Medulla oblongata (tissue), 1 donor: Measurements from ENCODE around the gene SERINC4.
"Not testable (repeated sequence)": the region's sequence is repeated elsewhere in the genome, so short reads cannot be mapped to it uniquely, and the experiment has no call there.

ENCODE experiments used
- DNase-seq: peaks from one replicate; pipeline ENCODE4 v3.0.0-alpha.2; 2015; ENCODE audit errors: extremely low spot score

Gene SERINC4

GRCh38 chr15:43799945-43800285, at the start of gene SERINC4:
Gene SERINC4, minus strand, starts transcription at chr15:43800220. Its CDS starts 234 bp downstream, at chr15:43799986.
- no peak for DNase-seq

GRCh38 chr15:43845421-43845820, 45.4 kb upstream of the SERINC4 start:
- no peak for DNase-seq

DNA sequence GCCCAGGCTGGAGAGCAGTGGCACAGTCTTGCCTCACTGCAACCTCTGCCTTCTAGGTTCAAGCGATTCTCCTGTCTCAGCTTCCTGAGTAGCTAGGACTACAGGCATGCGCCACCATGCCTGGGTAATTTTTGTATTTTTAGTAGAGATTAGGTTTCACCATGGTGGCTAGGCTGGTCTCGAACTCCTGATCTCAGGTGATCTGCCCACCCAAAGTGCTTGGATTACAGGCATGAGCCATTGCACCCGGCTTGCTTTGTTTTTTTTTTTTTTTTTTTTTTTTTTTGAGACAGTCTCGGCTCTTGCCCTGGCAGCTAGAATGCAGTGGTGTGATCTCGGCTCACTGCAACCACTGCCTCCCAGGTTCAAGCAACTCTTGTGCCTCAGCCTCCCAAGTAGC, 32.5 kb upstream of the SERINC4 start:
- not testable (repeated sequence) for DNase-seq

DNA sequence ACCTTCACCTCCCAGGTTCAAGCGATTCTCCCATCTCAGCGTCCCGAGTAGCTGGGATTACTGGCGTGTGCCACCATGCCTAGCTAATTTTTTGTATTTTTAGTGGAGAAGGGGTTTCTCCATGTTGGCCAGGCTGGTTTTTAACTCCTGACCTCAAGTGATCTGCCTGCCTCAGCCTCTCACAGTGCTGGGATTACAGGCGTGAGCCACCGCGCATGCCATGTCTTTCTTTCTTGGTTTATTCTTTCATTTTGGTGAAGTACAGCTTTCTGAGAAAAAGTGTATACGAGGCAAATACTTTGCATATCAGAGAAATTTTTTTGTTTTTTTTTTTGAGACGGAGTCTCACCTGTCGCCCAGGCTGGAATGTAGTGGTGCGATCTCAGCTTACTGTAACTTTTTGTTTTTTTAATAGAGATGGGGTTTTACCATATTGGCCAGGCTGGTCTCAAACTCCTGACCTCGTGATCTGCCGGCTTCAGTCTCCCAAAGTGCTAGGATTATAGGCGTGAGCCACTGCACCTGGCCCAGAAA, 31.6 kb upstream of the SERINC4 start:
- DNase-seq = not testable (repeated sequence)

GRCh38 chr15:43830691-43831275, 30.8 kb upstream of the SERINC4 start:
- not testable (repeated sequence) for DNase-seq

DNA sequence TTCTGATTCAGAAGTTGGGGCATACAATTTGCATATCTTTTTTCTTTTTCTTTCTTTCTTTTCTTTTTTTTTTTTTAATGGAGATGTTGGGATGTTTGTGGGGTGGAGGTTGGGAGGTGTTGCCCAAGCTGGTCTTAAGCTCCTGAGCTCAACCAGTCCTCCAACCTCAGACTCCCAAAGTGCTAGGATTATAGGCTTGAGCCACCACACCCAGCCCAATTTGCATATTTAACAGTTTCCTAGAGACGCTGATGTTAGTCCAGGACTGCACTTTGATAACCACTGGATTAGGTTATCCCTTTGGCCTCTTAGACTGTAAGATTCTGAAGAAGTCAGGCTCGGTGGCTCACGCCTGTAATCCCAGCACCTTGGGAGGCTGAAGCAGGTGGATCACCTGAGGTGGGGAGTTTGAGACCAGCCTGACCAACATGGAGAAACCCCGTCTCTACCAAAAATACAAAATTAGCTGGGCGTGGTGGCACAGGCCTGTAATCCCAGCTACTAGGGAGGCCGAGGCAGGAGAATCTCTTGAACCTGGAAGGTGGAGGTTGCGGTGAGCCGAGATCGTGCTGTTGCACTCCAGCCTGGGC, 30.0 kb upstream of the SERINC4 start:
- DNase-seq = not testable (repeated sequence)

GRCh38 chr15:43828061-43828657, 28.1 kb upstream of the SERINC4 start:
- no peak for DNase-seq

GRCh38 chr15:43826508-43827341, 26.7 kb upstream of the SERINC4 start, which contains the start of gene WDR76:
Gene WDR76, plus strand, starts transcription at chr15:43827002. Its CDS starts 31 bp downstream, at chr15:43827033.
- peak; percentile 65 for DNase-seq

- DNase-seq = no peak
Observed at GRCh38 chr15:43826029-43826507, 26.0 kb upstream of the SERINC4 start.

- DNase-seq = not testable (repeated sequence)
Observed at GRCh38 chr15:43825305-43825704, 25.3 kb upstream of the SERINC4 start.

DNA sequence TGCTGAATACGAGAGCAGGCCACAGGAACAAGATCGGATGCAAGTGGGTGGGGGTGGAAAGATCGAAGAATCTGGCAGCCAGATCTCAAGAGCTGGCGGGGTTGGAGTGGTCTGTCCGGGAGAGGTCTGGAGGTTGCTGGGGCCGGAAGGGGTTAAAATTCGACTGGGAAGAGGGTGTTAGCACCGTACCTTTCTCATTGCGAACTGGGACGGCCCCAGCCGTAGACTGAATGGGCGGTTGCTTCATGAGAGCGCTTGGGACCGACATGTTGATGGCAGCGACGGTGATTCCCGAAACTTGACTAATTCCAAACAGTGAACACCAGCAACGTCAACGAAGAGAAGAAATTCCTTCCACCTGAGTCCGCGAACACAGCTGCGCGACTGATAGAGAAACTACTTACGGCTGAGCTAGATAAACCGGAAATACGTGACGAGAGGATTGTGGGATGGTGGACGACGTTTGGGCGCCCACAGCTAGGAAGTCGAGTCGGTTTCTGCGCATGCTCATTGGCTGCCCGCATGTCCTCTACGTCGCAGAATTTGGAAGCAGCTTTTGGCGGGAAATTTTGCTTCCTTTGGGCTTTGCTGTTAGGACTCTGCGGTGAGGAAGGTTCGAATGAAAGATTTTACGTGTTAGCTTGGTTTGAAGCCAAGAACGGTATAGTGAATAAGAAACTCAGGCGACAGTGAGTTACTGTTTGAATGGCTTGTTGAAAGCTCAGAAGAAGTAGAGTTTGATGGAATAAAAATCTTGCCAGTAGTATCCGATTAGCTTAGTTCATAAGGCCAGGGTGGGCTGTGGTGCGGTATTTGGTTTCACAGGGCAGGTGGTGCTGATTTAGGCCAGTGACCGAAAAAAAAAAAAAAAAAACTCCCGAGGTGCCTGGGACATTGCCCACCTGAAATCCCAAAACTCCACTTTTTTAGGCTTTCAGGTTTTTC, 24.6 kb upstream of the SERINC4 start, which contains the start of gene MFAP1:
MFAP1 (minus strand) TSS at position 389 of the 945 bp plus-strand sequence; CDS start at position 268, 121 bp downstream.
- peak; percentile 98 for DNase-seq

GRCh38 chr15:43821505-43821904, 21.5 kb upstream of the SERINC4 start:
- DNase-seq = no peak

DNA sequence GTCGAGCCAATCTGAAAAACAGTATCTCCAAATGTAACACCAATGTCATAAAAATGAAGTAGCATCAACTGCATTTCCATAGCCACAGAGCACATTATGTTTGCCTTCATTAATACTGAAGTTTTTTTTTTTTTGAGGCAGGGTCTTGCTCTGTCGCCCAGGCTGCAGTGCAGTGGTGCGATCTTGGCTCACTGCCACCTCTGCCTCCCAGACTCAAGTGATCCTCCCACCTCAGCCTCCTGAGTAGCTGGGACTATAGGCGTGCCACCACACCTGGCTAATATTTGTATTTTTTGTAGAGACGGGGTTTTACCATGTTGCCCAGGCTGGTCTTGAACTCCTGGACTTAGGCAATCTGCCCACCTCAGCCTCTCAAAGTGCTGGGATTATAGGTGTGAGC, 15.0 kb upstream of the SERINC4 start:
- not testable (repeated sequence) for DNase-seq

- DNase-seq = no peak
Observed at GRCh38 chr15:43808960-43809678, 9.1 kb upstream of the SERINC4 start.

DNA sequence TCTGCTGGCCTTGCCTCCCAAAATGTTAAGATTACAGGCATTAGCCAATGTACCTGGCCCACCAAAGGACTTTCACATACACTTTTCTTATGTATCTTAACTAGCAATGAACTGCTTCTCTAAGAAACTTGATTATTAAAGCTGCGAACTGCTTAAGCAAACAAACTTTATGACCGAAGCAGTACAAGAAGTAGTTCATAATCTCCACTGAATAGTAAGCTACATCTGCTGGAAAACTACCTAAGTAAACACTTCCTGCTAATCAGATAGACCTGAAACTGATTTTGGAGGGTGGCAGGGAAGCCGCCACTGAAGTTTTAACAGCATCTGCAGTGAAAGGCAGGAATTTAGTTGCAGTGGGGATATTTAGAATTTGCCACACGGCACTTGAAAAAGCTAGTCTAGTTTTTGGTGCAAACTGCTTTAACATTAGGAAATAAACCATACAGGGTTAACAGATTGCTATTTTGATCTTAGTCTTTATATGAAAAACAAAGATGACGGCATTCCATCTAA, 8.5 kb upstream of the SERINC4 start:
- DNase-seq = no peak

- not testable (repeated sequence) for DNase-seq
Observed at GRCh38 chr15:43802676-43803075, 2.7 kb upstream of the SERINC4 start.

GRCh38 chr15:43800286-43801141, 494 bp upstream of the SERINC4 start, which contains the start of gene HYPK:
Gene HYPK, plus strand, starts transcription at chr15:43800599. Its CDS starts 24 bp downstream, at chr15:43800623.
- DNase-seq = peak; percentile 97

- no peak for DNase-seq
Observed at GRCh38 chr15:43799209-43799944, 643 bp downstream of the SERINC4 start.
